GM12878 (cell line): ENCODE measurements around the gene FEN1. TPM values are rescaled to one million over a fixed set of nuclear protein-coding genes. Genes with fewer than 3 reads are reported as not detected.

Experiments
- ATF7 ChIP-seq: fragments of 450-650 bp; IDR thresholded peaks from 2 replicates; pipeline ENCODE4 v1.6.1; 2016; ENCODE audit warnings: low read depth, mild to moderate bottlenecking
- BCLAF1 ChIP-seq: fragments of 450-650 bp; IDR thresholded peaks from 2 replicates; pipeline ENCODE4 v1.6.1; 2017; ENCODE audit warnings: antibody characterized with exemption, mild to moderate bottlenecking, moderate library complexity
- BHLHE40 ChIP-seq, 2 experiments: fragments of 450-650 bp in 1 of 2; IDR thresholded peaks; 2 replicates each; pipeline ENCODE4 v1.6.1; 2011 to 2017; ENCODE audit warnings: low read depth in 2 of 2, borderline replicate concordance in 1 of 2, improper control_type of control experiment in 1 of 2, low read length in 1 of 2, mild to moderate bottlenecking in 1 of 2
- BMI1 ChIP-seq: fragments of 450-650 bp; IDR thresholded peaks from 2 replicates; pipeline ENCODE4 v1.6.1; 2016; ENCODE audit warnings: mild to moderate bottlenecking, moderate library complexity, borderline replicate concordance
- EGR1 ChIP-seq, 2 experiments: IDR thresholded peaks; 1 replicate in 1 of 2; 2 replicates in 1 of 2; pipeline ENCODE4 v1.6.1; 2011 to 2012; ENCODE audit warnings: low read depth in 2 of 2, low read length in 2 of 2, borderline replicate concordance in 1 of 2, mild to moderate bottlenecking in 1 of 2, moderate library complexity in 1 of 2
- FOXK2 ChIP-seq: fragments of 450-650 bp; IDR thresholded peaks from 2 replicates; pipeline ENCODE4 v1.6.1; 2017; ENCODE audit warnings: mild to moderate bottlenecking, moderate library complexity
- IRF3 ChIP-seq: fragments of 450-650 bp; IDR thresholded peaks from 2 replicates; pipeline ENCODE4 v1.6.1; 2014; ENCODE audit warnings: mild to moderate bottlenecking
- MEF2A ChIP-seq: IDR thresholded peaks from 2 replicates; pipeline ENCODE4 v1.6.1; 2011; ENCODE audit warnings: low read depth, mild to moderate bottlenecking, low read length, moderate library complexity; ENCODE audit not compliant: insufficient read depth
- NFYA ChIP-seq: IDR thresholded peaks from 2 replicates; pipeline ENCODE4 v1.6.1; 2011; ENCODE audit warnings: low read depth, mild to moderate bottlenecking, low read length, improper control_type of control experiment, borderline replicate concordance
- NR2C1 ChIP-seq: fragments of 450-650 bp; IDR thresholded peaks from 2 replicates; pipeline ENCODE4 v1.6.1; 2017; ENCODE audit warnings: antibody characterized with exemption, mild to moderate bottlenecking, moderate library complexity
- NRF1 ChIP-seq: conservative IDR thresholded peaks from 2 replicates; pipeline ENCODE4 v1.6.1; 2011; ENCODE audit warnings: mild to moderate bottlenecking, low read depth, low read length, improper control_type of control experiment
- PBX3 ChIP-seq: IDR thresholded peaks from 2 replicates; pipeline ENCODE4 v1.6.1; 2011; ENCODE audit warnings: mild to moderate bottlenecking, low read depth, low read length, moderate library complexity; ENCODE audit not compliant: insufficient replicate concordance
- SIN3A ChIP-seq: IDR thresholded peaks from 2 replicates; pipeline ENCODE4 v1.6.1; 2012; ENCODE audit warnings: low read depth, low read length, improper control_type of control experiment
- SIX5 ChIP-seq: IDR thresholded peaks from 2 replicates; pipeline ENCODE4 v1.6.1; 2011; ENCODE audit warnings: mild to moderate bottlenecking, low read depth, low read length, moderate library complexity; ENCODE audit not compliant: severe bottlenecking
- SRF ChIP-seq, 2 experiments: IDR thresholded peaks; 2 replicates each; pipeline ENCODE4 v1.6.1; 2011; ENCODE audit warnings: low read depth in 2 of 2, low read length in 2 of 2, mild to moderate bottlenecking in 1 of 2, moderate library complexity in 1 of 2
- TARDBP ChIP-seq: IDR thresholded peaks from 2 replicates; pipeline ENCODE4 v1.6.1; 2016; ENCODE audit warnings: borderline replicate concordance
- ZBTB40 ChIP-seq: fragments of 450-650 bp; IDR thresholded peaks from 2 replicates; pipeline ENCODE4 v1.6.1; 2016; ENCODE audit warnings: mild to moderate bottlenecking, moderate library complexity, borderline replicate concordance
- ZNF274 ChIP-seq: IDR thresholded peaks from one replicate; pipeline ENCODE4 v1.8.0; 2011; ENCODE audit not compliant: insufficient read length, insufficient read depth
- polyA plus RNA-seq, 11 experiments: library from polyadenylated mRNA; depleted of rRNA in 4 of 11; unstranded in 6 of 11; stranded (reverse) in 5 of 11; fragments of >200 nt; fragmentation: Nextera tagmentation in 4 of 11; fragmentation: Illumina TruSeq in 1 of 11; extraction: Ambion mirVana in 4 of 11; extraction: Trizol in 1 of 11; gene quantifications; 1 replicate in 1 of 11; 2 replicates in 10 of 11; pipeline versions ENCODE4 v1.2.1 to v1.2.3, GENCODE V29; 2011 to 2016; ENCODE audit warnings: inconsistent platforms in 2 of 11, missing spikeins in 2 of 11, low read depth in 1 of 11
- total RNA-seq, 4 experiments: library from RNA; depleted of rRNA in 3 of 4; stranded (reverse); fragments of >200 nt in 3 of 4; fragmentation: Illumina TruSeq in 1 of 4; extraction: Trizol in 1 of 4; gene quantifications; 2 replicates each; pipeline versions ENCODE4 v1.2.1 to v1.2.3, GENCODE V29; 2013 to 2021

The FEN1 gene
- total and polyA plus RNA-seq, 10 of the 15 experiments (the other 5 are each of a cell fraction or from before 2014, with no cell fraction given) = 54.8 to 282 (median 125) TPM

- TF ChIP-seq BCLAF1 (no peak), SRF (IDR thresholded peaks at IDR 0.05; ENCODE audit: low read depth in 2 of 2, low read length in 2 of 2) (peak in 1 of 2 experiments; percentile 78; a peak in 2 of 4 replicates), MEF2A (no peak), TARDBP (peak; percentile 72; the same call in 1 of the 2 replicates), SIN3A (peak; percentile 96), ATF7 (peak; percentile 51; the same call in 1 of the 2 replicates), EGR1 (IDR thresholded peaks at IDR 0.05; ENCODE audit: borderline replicate concordance in 1 of 2, low read depth in 2 of 2, low read length in 2 of 2) (no peak), PBX3 (no peak), BMI1 (no peak), IRF3 (peak; percentile 52; the same call in 1 of the 2 replicates), ZBTB40 (peak; percentile 99), SIX5 (peak; percentile 69), FOXK2 (no peak), NRF1 (peak; percentile 38), BHLHE40 (IDR thresholded peaks at IDR 0.05; ENCODE audit: borderline replicate concordance in 1 of 2, low read depth in 2 of 2, low read length in 1 of 2) (peak; percentile 77 to 98), ZNF274 (no peak), NR2C1 (peak; percentile 80), NFYA (no peak)
Measured at GRCh38 chr11:61792310-61793082, at the start of gene FEN1, which contains the start of gene TMEM258 (continued).
